HG03025 (cell line): ENCODE measurements around the gene USP21.
A peak's percentile ranks its signal among the peaks of the same experiment; 100 is the strongest.
"Not testable (repeated sequence)": the region's sequence is repeated elsewhere in the genome, so short reads cannot be mapped to it uniquely, and the experiment has no call there.

ENCODE experiments used
- ATAC-seq: cut with Tn5 transposase; IDR thresholded peaks from one replicate; pipeline ENCODE4 v1.9.1; 2021; ENCODE audit warnings: mild to moderate bottlenecking, moderate library complexity; ENCODE audit not compliant: unreplicated experiment, low FRiP score

The USP21 gene

GRCh38 chr1:161159087-161159912, at the start of gene USP21:
USP21 (plus strand) TSS chr1:161159500; CDS start chr1:161160641, 1,141 bp downstream.
- ATAC-seq: peak; percentile 76

- no peak for ATAC-seq
These were observed 48.2 kb upstream of the USP21 start for GRCh38 chr1:161111117-161111516.

GRCh38 chr1:161111527-161111926, 47.8 kb upstream of the USP21 start:
- ATAC-seq: no peak

GRCh38 chr1:161113915-161114314, 45.4 kb upstream of the USP21 start:
- no peak for ATAC-seq

DNA sequence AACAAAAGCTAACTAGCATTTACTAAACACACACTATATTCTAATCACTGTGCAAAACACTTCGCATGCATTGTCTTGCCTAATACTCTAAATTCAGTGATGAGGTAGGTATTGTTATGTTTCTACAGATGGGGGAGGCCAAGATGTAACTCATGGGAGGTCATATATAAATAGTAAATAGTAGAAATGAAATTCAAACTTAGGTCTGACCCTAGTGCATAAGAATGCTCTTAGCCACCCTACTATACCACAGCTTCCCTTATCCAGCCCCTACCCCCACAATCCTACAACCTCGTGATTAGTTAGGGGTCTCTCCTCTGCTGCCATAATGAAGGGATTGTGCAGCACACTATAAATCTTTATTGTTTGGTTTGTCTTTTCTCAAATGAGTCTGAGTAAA, 44.7 kb upstream of the USP21 start:
- no peak for ATAC-seq

DNA sequence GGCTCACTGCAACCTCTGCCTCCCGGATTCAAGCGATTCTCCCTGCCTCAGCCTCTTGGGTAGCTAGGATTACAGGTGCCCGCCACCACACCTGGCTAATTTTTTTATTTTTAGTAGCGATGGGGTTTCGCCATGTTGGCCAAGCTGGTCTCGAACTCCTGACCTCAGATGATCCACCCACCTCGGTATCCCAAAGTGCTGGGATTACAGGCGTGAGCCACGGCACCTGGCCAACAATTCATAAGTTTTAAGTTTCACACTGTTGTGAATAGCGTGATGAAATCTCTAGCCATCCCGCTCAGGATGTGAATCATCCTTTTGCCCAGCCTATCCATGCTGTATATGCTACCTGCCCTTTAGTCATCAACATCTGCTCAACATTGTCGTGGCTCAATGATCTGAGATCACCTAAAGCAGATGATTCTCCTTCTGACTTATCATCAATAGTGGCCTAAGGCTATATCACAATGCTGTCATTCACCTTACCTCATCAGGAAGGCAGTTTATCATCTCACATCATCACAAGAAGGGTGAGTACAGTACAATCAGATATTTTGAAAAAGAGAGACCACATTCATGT, 44.1 kb upstream of the USP21 start:
- no peak for ATAC-seq

- ATAC-seq: not testable (repeated sequence)
These were observed 43.3 kb upstream of the USP21 start for GRCh38 chr1:161115961-161116360.

DNA sequence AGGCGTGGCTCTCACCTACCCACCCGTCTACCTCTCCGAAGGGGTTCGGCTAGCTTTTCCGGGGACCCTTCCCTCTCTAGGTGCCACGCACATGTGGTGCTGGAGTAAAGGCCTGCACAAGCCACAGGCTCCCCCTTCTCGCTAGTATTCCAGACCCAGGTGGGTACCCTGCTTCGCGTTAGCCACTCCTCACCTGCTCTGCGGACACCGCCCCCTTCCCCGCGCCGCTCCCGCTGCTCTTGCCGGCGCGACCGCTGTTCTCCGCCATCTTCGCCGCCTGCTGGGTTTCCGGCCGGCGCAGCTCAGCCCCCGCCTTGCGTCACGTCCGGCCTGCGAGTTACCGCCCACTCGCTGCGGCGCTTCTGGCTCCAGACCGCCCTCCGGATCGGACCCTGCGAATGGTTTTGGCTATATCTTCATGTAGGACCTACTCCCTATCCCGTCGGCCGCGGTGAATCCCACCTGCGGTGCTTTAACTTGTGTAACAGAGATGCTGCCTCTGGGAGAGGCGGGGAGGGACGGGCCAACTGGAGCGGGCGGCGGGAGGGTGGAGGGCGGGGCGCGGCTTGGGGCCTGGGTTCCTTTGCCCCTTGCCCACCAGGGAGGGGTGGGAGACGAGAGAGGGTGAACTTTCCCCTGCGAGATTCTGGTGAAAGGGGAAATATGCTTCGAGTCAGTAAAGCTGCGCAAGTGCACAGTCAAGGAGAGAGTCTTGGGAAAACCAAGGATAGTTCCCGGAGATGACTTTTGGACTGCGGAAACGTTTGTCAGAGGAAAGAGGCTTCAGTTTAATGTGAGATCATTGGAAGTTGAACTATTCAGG, 41.3 kb upstream of the USP21 start, which contains the start of the genes NIT1 and PFDN2:
Gene NIT1 (plus strand): TSS at position 347 of the 823 bp plus-strand sequence. CDS start 72 bp downstream, at position 419.
Gene PFDN2 (minus strand): TSS at position 279 of the 823 bp plus-strand sequence. CDS start 11 bp downstream, at position 268.
- ATAC-seq: peak; percentile 70

- ATAC-seq: no peak
These were observed 40.0 kb upstream of the USP21 start for GRCh38 chr1:161119092-161119903.

- no peak for ATAC-seq
These were observed 38.2 kb upstream of the USP21 start for GRCh38 chr1:161121042-161121650.

- ATAC-seq: no peak
These were observed 37.5 kb upstream of the USP21 start for GRCh38 chr1:161121834-161122233.

GRCh38 chr1:161122967-161123366, 36.3 kb upstream of the USP21 start:
- ATAC-seq: no peak

GRCh38 chr1:161127649-161128048, 31.7 kb upstream of the USP21 start:
- ATAC-seq: no peak

DNA sequence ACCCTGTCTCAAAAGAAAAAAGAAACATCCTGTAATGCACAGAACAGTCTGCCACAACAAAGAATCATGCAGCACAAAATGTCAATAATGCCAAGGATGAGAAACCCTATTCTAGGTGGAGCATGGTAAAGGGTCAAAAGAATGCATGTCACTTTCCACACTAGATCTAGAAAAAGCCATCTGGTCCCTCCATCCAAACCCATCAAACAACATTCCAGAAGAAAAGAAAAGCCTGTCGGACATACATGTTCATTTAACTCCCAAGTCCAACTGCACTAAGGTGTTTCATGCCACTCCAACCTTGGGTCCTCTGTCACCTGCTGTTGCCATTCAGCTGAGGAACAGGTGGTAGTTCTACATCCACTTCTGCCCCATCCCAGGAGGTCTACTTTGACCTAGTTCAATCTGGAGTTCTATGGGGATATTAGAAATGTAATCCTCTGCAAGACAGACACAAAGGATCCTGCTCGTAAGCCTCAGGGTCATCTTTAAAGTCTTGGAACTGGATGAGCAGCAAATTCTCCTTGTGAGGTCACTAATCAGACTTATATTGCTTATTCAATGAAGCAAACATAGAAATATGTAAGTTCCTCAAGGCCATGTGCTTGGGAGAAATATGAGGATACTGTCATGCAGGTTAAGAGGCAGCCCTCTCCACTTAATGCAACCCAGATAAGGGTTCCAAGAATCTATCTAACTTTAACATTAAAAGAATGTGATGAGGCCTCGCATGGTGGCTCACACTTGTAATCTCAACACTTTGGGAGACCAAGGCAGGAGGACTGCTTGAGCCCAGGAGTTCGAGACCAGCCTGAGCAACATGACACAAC, 30.5 kb upstream of the USP21 start:
- no peak for ATAC-seq

GRCh38 chr1:161130266-161130665, 29.0 kb upstream of the USP21 start:
- ATAC-seq: no peak

DNA sequence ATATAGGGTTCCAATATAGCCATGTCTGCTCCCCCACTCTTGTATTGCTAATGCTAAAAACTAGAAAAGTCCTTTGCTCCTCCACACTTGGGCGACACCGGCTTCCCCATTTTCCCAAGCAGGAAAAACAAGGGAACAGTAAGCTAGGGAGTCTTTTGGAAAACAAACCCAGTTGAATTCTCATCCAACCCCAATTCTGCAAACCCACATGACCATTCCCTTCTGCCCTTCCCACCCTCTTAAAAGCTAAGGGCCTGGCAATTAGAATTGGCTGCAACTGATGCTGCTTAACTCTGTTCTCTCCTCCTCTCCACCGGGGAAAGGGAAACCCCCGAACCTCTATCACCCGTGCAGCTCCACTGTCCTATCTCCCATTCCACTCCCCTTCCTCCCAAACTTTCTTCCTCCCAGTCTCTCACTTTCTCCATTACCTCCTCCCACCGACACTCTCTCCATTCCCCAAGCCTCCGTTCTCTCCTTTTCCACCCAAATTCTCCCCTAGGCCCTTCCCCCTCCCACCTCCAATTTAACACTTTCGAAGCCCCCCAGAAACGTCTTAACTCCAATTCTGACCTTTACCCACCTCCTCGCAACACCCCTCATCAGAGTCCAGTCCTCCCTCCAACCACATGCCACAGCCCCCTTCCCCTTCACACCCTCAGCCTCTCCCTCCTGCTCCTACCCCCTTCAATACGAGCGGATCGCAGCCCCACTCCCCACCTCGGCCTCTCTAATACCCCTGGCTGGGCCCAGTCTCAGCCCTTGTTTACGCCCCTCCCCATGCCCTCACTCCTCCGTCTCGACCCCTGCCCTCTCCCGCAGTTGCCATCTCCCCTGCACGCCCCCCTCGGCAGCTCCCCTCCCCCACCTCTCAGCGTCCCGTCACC, 27.5 kb upstream of the USP21 start:
- no peak for ATAC-seq

DNA sequence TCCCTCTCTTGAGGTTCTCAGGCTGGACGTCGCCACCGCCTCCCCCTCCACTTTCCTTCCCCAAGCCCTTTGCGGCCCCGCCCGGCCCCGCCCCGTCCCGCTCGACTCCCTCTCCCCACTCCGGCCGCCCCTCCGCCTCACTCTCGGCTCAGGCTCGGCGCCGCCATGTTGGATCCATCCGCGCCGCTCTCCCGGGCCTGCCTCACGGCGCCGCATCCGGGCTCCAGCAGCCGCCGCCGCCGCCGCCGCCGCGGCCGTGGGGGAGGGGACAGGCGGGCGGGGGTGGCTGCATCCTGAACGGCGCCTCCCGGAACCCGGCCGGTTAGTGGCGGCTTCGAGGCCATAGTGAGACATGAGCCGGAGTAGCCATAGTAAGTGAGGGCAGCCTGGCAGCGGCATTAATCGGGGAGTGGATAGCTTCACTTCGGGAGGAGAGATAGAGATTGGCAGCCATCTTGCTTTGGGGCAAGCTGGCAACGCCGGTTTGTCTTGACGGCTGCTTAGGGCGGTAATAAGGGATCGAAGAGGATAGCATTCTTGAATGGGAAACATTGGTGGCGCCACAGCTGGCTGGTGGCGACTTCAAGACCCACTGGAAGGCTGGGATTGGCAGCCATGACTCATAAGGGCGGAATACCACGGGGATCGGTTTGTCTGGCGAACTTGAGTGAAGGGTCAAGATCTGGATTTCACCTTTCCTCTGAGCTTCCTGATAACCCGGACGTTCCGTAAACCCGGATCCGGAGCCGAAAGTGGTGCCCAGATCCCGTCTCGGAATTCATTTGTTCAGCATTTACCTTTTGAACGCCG, 26.7 kb upstream of the USP21 start, which contains the start of gene DEDD:
Gene DEDD (minus strand): TSS at position 258 of the 810 bp plus-strand sequence. CDS start 8,205 bp downstream, outside the sequence.
- ATAC-seq: peak; percentile 85
